Skeletal muscle tissue (tissue), 4 donors: ENCODE measurements around the gene FIBCD1. TPM values are rescaled to one million over a fixed set of nuclear protein-coding genes. Genes with fewer than 3 reads are reported as not detected.

Source experiments
- H3K27ac ChIP-seq: one replicate; pipeline ENCODE4 v1.7.0; 2013; ENCODE audit warnings: mild to moderate bottlenecking, low read depth, low read length, inconsistent platforms
- H3K27me3 ChIP-seq, 3 donors: one replicate each; pipeline ENCODE4 v1.7.0; 2013; ENCODE audit warnings: low read length in 3 of 3; ENCODE audit not compliant: control insufficient read depth in 3 of 3, insufficient read depth in 3 of 3
- H3K36me3 ChIP-seq, 3 donors: one replicate each; pipeline ENCODE4 v1.7.0; 2013; ENCODE audit warnings: low read length in 3 of 3; ENCODE audit not compliant: control insufficient read depth in 3 of 3, insufficient read depth in 3 of 3
- H3K4me1 ChIP-seq, 3 donors: one replicate each; pipeline ENCODE4 v1.7.0; 2013; ENCODE audit warnings: low read length in 3 of 3, mild to moderate bottlenecking in 3 of 3; ENCODE audit not compliant: control insufficient read depth in 3 of 3, insufficient read depth in 3 of 3
- H3K4me3 ChIP-seq, 3 donors: one replicate each; pipeline ENCODE4 v1.7.0; 2013; ENCODE audit warnings: low read length in 3 of 3
- H3K9ac ChIP-seq, 3 donors: one replicate each; pipeline ENCODE4 v1.7.0; 2013; ENCODE audit warnings: low read length in 3 of 3, mild to moderate bottlenecking in 3 of 3, moderate library complexity in 2 of 3, low read depth in 1 of 3
- H3K9me3 ChIP-seq, 3 donors: one replicate each; pipeline ENCODE4 v1.7.0; 2013; ENCODE audit warnings: low read length in 3 of 3; ENCODE audit not compliant: control insufficient read depth in 3 of 3
- total RNA-seq: library from RNA; depleted of rRNA; stranded (reverse); fragments of >200 nt; gene quantifications from one replicate; pipeline ENCODE4 v1.2.3, GENCODE V29; 2014
- donor health status: Osteomylitis.

Gene FIBCD1
- total RNA-seq, 1 donor from 2014 or later = not detected

DNA sequence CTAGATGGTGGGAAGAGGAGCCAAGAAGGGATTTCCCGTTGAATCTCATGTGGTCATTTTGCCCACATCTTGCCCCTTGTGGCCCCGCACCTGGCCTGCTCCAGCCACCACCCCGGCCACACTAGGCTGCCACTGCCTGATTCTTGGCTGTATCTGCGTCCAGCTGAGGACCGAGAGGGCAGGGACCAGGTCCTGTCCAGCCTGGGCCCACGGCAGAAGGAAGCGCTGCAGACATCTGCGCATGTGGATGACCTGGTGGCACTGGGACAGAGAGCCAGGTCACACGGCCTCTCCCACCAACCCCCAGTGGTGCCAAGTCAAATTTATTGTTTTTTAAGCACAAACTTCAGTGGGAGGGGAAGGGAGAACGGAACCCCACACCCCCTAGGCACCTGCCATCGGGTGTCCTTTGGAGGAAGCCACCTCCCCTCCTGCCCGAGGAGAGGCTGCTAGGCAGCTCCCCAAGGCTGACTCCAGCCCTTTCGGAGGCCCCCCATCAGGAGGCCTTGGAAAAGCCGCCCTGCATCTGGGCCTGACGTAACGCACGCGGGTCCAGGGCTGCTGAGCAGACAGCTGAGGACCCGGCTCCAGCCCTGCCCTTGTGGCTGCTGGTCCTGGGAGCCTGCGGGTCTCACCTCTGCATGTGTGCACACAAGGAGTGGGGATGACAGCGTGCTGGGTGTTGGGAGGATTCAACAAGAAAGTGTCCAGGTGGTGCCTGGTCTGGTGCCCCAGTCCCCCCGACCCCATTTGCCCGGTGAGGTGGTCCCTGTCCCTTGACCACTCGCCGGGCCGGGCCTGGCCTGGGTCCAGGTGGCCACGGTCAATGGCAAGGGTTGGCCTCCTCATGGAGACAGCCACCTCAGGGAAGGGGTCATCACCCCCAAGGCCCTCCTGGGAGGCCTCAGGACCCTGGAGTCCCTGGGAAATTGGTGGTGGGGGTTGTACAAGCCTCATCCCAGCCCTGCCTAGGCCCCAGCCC is 36.6 kb downstream of the FIBCD1 start:
- H3K4me1 ChIP-seq = no peaks in the 10 kb centered on the region
- no peak overlapping the region for H3K27ac ChIP-seq
- no peak overlapping the region for H3K4me3 ChIP-seq
- no peaks in the 10 kb centered on the region for H3K9me3 ChIP-seq
- H3K36me3 ChIP-seq = no peaks in the 10 kb centered on the region
- H3K9ac ChIP-seq = no peak overlapping the region
- H3K27me3 ChIP-seq = peaks cover 44 to 73% (median 64%) of the 10 kb centered on the region in 3 donors

DNA sequence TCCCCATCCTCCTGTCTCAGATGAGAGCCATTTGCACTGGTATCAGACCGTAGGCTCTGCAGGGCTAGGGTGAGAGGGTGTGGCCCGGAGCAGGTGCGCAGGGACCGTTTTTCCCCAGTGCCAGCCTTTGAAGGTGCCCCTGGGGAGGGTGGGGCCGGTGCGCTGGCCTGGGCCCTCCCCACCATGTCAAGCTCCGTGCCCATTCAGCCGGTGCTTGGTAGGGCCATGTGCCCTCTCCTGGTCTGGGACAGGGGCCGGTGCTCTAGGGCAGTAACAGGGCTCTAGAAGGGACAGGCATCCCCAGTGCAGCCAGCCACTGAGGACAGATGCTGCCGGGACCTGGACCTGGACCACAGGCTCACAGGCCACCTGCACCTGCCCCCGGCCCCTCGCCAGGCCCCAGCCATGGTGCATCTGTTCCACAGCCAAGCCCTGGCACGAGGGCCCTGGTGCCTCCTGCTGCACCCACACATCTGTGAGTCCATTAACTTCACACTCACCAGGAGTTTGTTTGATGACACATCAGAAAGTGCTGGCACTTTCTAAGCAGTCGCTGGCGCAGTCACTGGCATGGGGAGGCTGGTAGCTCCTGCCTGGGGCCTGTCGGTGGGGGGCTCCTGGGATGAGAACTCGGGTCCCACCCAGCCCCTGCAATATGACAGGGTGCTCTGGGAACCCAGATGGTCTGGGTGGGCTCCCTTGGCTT is 37.4 kb downstream of the FIBCD1 start:
- Histone ChIP-seq H3K36me3 (no peaks in the 10 kb centered on the region), H3K9me3 (no peaks in the 10 kb centered on the region), H3K4me1 (no peaks in the 10 kb centered on the region), H3K27ac (no peak overlapping the region), H3K4me3 (no peak overlapping the region), H3K27me3 (peaks cover 45 to 75% (median 71%) of the 10 kb centered on the region in 3 donors), H3K9ac (no peak overlapping the region)

DNA sequence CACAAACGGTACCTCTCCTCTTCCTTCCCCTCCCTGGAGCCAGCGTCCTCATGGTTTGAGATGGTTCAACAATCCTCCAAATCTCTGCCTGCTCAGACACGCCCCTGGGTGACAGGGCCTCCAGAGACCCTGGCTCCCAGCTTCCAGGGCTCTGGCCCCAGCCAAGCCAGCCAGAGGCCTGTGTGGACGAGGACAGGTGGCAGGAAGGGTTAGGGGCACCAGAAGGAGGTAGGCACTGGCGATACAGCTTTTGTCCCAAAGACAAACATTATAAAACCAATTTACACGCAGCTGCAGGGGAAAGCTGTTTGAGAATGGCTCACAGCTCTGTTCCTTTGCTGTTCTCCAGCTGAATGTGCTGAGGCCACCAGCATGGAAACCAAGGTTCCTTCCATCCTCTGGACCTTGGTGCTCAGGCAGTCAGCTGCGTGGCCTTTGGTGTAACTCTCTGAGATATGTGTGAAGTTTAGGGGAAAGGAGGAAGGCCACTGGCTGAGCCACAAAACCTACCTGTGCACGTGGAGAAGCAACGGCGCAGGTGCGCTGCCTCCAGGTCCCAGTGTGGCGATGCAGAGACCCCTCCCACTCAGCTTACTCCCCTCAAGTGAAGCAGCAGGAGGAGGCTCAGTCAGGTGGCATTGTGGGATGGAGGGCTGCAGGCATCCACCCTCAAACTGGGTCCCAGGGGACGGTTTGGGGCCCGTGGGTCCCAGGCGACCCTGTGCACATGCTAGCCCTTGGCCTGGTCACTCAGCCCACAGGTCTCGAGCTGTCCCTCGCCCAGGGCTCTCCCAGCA is 38.1 kb downstream of the FIBCD1 start:
- no peak overlapping the region for H3K27ac ChIP-seq
- no peaks in the 10 kb centered on the region for H3K9me3 ChIP-seq
- H3K9ac ChIP-seq = no peak overlapping the region
- peaks cover 47 to 78% (median 72%) of the 10 kb centered on the region in 3 donors for H3K27me3 ChIP-seq
- no peaks in the 10 kb centered on the region for H3K36me3 ChIP-seq
- no peak overlapping the region for H3K4me3 ChIP-seq
- H3K4me1 ChIP-seq = no peaks in the 10 kb centered on the region

DNA sequence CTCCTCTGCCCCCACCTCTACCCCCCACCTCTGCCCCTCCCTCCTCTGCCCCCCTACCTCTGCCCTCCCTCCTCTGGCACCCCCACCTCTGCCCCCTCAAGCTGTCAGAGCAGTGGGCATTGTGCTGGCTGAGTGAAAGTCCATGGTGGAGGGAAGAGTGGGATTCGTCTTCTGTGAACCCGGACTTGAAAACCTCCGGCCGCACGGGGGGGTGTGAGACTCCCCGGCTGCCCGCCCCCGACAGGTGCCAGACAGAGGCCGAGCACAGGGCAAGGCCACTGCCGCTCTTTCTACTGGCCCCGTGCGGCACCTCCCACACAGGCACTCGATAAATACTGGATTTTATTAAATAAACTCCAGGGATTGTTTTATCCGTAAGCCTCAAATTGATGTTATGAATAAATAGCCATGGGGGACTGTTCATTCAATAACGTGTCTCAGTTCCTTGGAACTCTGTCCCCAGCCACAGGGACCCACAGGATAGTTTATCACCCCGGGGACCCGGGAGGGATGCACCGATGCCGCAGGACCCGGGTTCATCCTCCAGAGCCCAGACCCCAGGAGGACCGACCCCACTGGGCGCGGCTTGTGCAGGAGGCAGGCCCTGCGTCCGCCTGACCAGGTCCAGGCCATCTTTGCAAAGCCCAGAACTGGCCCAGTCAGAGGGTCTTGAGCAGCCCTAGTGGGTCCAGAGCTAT is 39.8 kb downstream of the FIBCD1 start:
- Histone ChIP-seq H3K27me3 (peaks cover 44 to 71% (median 69%) of the 10 kb centered on the region in 3 donors), H3K4me3 (no peak overlapping the region), H3K9me3 (no peaks in the 10 kb centered on the region), H3K4me1 (peaks cover 0 to 4% (median 0%) of the 10 kb centered on the region in 3 donors), H3K27ac (no peak overlapping the region), H3K36me3 (no peaks in the 10 kb centered on the region), H3K9ac (no peak overlapping the region)

DNA sequence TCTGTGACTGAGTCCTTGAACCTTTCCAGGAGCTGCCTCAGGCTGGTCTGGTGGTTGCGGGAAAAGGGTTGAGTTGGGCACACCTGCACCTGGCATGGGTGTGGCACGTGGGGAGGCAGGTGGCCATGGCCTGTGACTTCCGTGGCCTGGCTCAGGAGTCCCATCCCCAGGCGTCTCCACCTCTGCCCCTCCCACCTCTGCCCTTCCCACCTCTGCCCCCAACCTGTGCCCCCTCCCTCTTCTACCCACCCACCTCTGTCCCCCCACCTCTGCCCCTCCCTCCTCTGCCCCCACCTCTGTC is 40.5 kb downstream of the FIBCD1 start:
- Histone ChIP-seq H3K27me3 (peaks cover 38 to 66% (median 62%) of the 10 kb centered on the region in 3 donors), H3K4me1 (peaks cover 0 to 4% (median 0%) of the 10 kb centered on the region in 3 donors), H3K9ac (no peak overlapping the region), H3K4me3 (no peak overlapping the region), H3K9me3 (no peaks in the 10 kb centered on the region), H3K27ac (no peak overlapping the region), H3K36me3 (peaks cover 0 to 1% (median 0%) of the 10 kb centered on the region in 3 donors)

DNA sequence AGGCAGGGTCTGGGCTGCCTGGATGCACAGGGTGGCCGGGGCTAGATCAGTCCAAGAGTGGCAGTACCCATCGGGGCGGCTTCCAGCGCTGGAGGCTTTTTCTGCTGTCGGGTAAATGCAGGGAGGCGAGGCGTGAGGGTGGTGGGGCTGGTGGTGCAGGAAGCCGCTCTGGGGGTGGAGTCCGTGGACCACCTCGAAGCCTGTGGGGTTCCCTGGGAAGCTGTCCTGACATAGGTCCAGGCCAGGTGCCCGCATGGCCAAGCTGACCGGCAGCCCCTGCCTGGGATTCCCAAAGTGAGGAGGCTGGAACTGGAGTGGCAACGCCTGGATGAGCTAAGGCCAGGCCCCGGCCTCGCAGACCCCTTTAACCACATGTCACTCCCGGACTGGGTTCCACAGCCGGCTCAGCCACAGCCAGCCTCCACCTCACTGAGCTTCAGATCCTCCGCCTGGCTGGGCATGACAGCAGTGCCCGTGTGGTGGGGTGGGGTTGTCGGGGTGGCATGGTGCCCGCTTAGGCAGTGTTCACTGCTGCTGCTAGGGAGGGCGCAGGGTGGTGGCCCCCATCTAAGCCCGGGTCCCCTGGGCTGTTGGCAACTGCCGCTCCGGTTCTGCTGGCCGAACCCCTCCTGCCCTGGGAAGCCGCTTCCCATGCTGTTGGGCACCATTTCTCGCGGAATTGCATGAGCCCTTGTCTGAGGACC is 41.0 kb downstream of the FIBCD1 start:
- Histone ChIP-seq H3K27ac (no peak overlapping the region), H3K9me3 (no peaks in the 10 kb centered on the region), H3K27me3 (peaks cover 32 to 63% (median 57%) of the 10 kb centered on the region in 3 donors)

DNA sequence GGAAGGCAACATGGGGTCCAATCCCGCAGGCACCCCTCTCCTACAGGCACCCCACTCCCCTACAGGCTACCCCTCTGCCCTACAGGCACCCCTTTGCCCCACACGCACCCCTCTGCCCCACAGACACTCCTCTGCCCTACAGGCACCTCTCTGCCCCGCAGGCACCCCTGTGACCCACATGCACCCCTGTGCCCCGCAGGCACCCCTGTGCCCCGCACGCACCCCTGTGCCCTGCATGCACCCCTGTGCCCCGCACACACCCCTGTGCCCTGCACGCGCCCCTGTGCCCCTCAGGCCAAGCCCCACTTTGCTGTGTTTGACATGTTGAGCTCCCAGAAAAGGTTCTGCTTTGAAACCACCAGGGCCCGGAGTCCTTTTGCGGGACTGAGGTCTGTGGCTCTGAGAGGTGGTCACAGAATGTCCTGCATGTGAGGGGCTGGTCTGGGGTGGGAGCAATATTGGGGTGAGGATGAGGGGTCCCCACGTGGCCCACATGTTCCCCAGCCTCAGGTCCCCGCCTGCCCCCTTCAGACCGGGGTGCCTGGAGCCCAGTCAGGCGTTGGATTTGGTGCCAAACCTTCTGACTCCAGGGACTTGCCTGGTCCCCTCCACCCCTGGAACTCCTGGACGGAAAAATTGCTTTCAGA is 41.8 kb downstream of the FIBCD1 start:
- Histone ChIP-seq H3K9ac (no peak overlapping the region), H3K9me3 (no peaks in the 10 kb centered on the region), H3K4me3 (no peak overlapping the region), H3K27ac (no peak overlapping the region), H3K4me1 (peaks cover 0 to 4% (median 0%) of the 10 kb centered on the region in 3 donors), H3K36me3 (peaks cover 3 to 10% (median 10%) of the 10 kb centered on the region in 3 donors), H3K27me3 (peaks cover 26 to 55% (median 49%) of the 10 kb centered on the region in 3 donors)

More for the DNA sequence above, 41.0 kb downstream of the FIBCD1 start:
- Histone ChIP-seq H3K4me3 (no peak overlapping the region), H3K9ac (no peak overlapping the region), H3K36me3 (peaks cover 0 to 5% (median 5%) of the 10 kb centered on the region in 3 donors), H3K4me1 (peaks cover 0 to 4% (median 0%) of the 10 kb centered on the region in 3 donors)

DNA sequence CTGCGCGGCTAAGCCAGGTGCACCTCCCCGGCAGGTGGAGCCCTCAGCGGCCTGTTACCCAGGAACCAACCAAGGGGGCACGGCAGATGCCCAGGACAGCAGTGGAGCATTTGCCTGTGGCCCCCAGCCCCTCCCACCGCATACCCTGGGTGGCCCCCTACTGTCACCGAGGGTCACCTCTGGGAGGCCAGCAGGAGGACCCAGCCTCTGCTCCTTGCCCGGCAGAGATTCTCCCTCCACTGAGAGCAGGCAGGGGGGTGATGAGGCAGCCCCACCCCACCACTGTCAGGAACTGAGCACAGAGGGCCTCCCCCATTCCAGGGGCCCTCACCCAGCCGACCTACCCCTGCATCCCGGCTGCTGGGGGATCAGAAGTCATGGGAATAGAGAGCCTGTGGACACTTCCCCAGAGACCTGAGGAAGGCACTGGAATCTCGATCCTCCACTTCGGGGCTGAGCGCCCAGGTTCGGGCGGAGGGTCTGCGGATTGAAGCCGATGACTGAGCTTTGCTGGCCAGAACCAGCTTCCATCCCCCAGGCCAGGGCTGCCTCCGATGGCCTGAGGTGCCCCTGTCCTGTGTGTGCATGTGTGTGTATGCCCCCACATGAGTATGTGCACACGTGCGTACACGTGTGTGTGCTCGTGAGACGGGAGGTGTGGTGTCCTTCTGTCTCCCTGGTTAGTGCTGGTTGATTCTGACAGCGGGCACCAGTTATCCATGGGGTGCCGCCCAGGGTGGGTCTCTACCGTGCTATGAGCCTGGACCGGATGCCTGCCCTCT is 42.6 kb downstream of the FIBCD1 start, which contains the start of gene QRFP:
TSS of gene QRFP (minus strand) at position 580 of the 782 bp plus-strand sequence. CDS start 2,974 bp downstream, outside the sequence.
- Histone ChIP-seq H3K27ac (no peak within 1 kb of the TSS), H3K4me1 (peaks cover 0 to 6% (median 0%) of the 10 kb centered on the region in 3 donors), H3K27me3 (peaks cover 19 to 47% (median 42%) of the 10 kb centered on the region in 3 donors), H3K9me3 (no peaks in the 10 kb centered on the region), H3K9ac (no peak within 1 kb of the TSS), H3K4me3 (no peak within 1 kb of the TSS), H3K36me3 (peaks cover 3 to 15% (median 11%) of the 10 kb centered on the region in 3 donors)
